Sigmoid colon (tissue), 7 donors: ENCODE data around the gene CCNE1. TPM values are rescaled to one million over a fixed set of nuclear protein-coding genes. Genes with fewer than 3 reads are reported as not detected.

Source experiments
- DNase-seq: peaks from one replicate; pipeline ENCODE4 v3.0.0-alpha.2; 2019
- H3K27ac ChIP-seq, 4 donors: fragments of 200-600 bp; sonication (generic); one replicate each; pipeline ENCODE4 v1.5.1; 2016 to 2019; ENCODE audit warnings: mild to moderate bottlenecking in 1 of 4
- H3K27me3 ChIP-seq, 3 donors: fragments of 200-600 bp; sonication (generic); one replicate each; pipeline ENCODE4 v1.5.1; 2019; ENCODE audit warnings: mild to moderate bottlenecking in 1 of 3
- H3K36me3 ChIP-seq, 4 donors: fragments of 200-600 bp; sonication (generic); one replicate each; pipeline ENCODE4 v1.5.1; 2016 to 2019
- H3K4me1 ChIP-seq, 4 donors: fragments of 200-600 bp; sonication (generic); one replicate each; pipeline ENCODE4 v1.5.1; 2017 to 2019
- H3K4me3 ChIP-seq, 4 donors: fragments of 200-600 bp; sonication (generic); one replicate each; pipeline ENCODE4 v1.5.1; 2017 to 2019; ENCODE audit warnings: mild to moderate bottlenecking in 2 of 4, moderate library complexity in 1 of 4
- H3K9me3 ChIP-seq, 4 donors: fragments of 200-600 bp in 3 of 4; sonication (generic) in 3 of 4; one replicate each; pipeline versions ENCODE4 v1.5.1 to v1.6.1; 2013 to 2019
- EP300 ChIP-seq, 4 donors: sonication (generic); formaldehyde crosslinking; IDR thresholded peaks; one replicate each; pipeline ENCODE4 v1.6.1; 2017; ENCODE audit warnings: antibody characterized with exemption in 4 of 4
- POLR2A ChIP-seq, 2 donors: fragments of 450-650 bp; IDR thresholded peaks; one replicate each; pipeline ENCODE4 v1.6.1; 2016; ENCODE audit warnings: antibody characterized with exemption in 2 of 2, mild to moderate bottlenecking in 2 of 2, moderate library complexity in 2 of 2
- POLR2AphosphoS5 ChIP-seq, 4 donors: sonication (generic); formaldehyde crosslinking; IDR thresholded peaks; one replicate each; pipeline ENCODE4 v1.6.1; 2017; ENCODE audit warnings: antibody characterized with exemption in 4 of 4
- WGBS, 2 donors: extraction: QIAGEN DNeasy Blood & Tissue Kit; methylation state at CpG; one replicate each; pipeline ENCODE4 v1.1.7; 2013; 5-methylcytosine and 5-hydroxymethylcytosine counted together
- intact Hi-C: fragments of 100-400 bp; cut with DNase I; formaldehyde crosslinking; loops from one replicate; pipeline ENCODE4 v1.15.1; 2023
- polyA plus RNA-seq, 3 donors: library from polyadenylated mRNA; stranded (reverse); fragments of 200-250 nt; gene quantifications; one replicate each; pipeline ENCODE4 v1.2.3, GENCODE V29; 2013
- total RNA-seq, 4 donors: library from RNA; depleted of rRNA; stranded (reverse); fragments of >200 nt; gene quantifications; one replicate each; pipeline ENCODE4 v1.1.0, GENCODE V29; 2016
- TF ChIP-seq, protein P1 (sequence below), 4 experiments: fragments of 450-650 bp in 3 of 4; fragments of 200-600 bp in 1 of 4; IDR thresholded peaks; one replicate each; pipeline ENCODE4 v1.5.1; 2016 to 2019; ENCODE audit warnings: antibody characterized with exemption in 4 of 4, mild to moderate bottlenecking in 3 of 4, moderate library complexity in 2 of 4
- donor health status: healthy with polysubstance abuse.
- donor health status: Bipolar disorder and iron deficiency.
- donor health status: healthy.

The CCNE1 gene
- total and polyA plus RNA-seq, 7 donors = 2.3 to 13.8 (median 4.4) TPM

GRCh38 chr19:29813642-29814041 lies 1.9 kb downstream of the CCNE1 start:
- Histone ChIP-seq H3K4me3 (no peak overlapping the region), H3K27me3 (no peaks in the 10 kb centered on the region), H3K4me1 (peaks cover 0 to 15% (median 10%) of the 10 kb centered on the region in 4 donors), H3K27ac (no peak overlapping the region), H3K9me3 (no peaks in the 10 kb centered on the region), H3K36me3 (no peaks in the 10 kb centered on the region)
- intact Hi-C loops = loop anchor here (10.0 kb wide), 1 partner anchor 209 kb away; the partner anchor contains the start of gene POP4
- TF ChIP-seq POLR2A (IDR thresholded peaks at IDR 0.05) (no peak), POLR2AphosphoS5 (IDR thresholded peaks at IDR 0.05) (no peak), EP300 (IDR thresholded peaks at IDR 0.05) (no peak)
- TF ChIP-seq, protein P1, sequence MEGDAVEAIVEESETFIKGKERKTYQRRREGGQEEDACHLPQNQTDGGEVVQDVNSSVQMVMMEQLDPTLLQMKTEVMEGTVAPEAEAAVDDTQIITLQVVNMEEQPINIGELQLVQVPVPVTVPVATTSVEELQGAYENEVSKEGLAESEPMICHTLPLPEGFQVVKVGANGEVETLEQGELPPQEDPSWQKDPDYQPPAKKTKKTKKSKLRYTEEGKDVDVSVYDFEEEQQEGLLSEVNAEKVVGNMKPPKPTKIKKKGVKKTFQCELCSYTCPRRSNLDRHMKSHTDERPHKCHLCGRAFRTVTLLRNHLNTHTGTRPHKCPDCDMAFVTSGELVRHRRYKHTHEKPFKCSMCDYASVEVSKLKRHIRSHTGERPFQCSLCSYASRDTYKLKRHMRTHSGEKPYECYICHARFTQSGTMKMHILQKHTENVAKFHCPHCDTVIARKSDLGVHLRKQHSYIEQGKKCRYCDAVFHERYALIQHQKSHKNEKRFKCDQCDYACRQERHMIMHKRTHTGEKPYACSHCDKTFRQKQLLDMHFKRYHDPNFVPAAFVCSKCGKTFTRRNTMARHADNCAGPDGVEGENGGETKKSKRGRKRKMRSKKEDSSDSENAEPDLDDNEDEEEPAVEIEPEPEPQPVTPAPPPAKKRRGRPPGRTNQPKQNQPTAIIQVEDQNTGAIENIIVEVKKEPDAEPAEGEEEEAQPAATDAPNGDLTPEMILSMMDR (IDR thresholded peaks at IDR 0.05) = no peak
- WGBS, 2 donors = 98% methylated on average over 6 of the region's 6 CpGs
- DNase-seq = no peak

- Histone ChIP-seq H3K36me3 (no peaks in the 10 kb centered on the region), H3K4me3 (no peak overlapping the region), H3K9me3 (no peaks in the 10 kb centered on the region), H3K4me1 (peaks cover 0 to 15% (median 10%) of the 10 kb centered on the region in 4 donors), H3K27me3 (no peaks in the 10 kb centered on the region), H3K27ac (no peak overlapping the region)
- TF ChIP-seq POLR2A (IDR thresholded peaks at IDR 0.05) (no peak), EP300 (IDR thresholded peaks at IDR 0.05) (no peak), POLR2AphosphoS5 (IDR thresholded peaks at IDR 0.05) (no peak)
- TF ChIP-seq, protein P1 (IDR thresholded peaks at IDR 0.05) = no peak
- intact Hi-C loops = loop anchor here (10.0 kb wide), 1 partner anchor 210 kb away; the partner anchor contains the start of gene POP4
- WGBS, 2 donors = 59 to 89% methylated on average over 7 of the region's 7 CpGs
- no peak for DNase-seq
Measured at GRCh38 chr19:29815231-29815630, 3.4 kb downstream of the CCNE1 start.

GRCh38 chr19:29817316-29817715 lies 5.5 kb downstream of the CCNE1 start:
- intact Hi-C loops = loop anchor here (10.0 kb wide), 1 partner anchor 213 kb away; the partner anchor contains the start of gene POP4
- H3K4me1 ChIP-seq = peaks cover 0 to 7% (median 7%) of the 10 kb centered on the region in 4 donors
- TF ChIP-seq EP300 (IDR thresholded peaks at IDR 0.05) (no peak), POLR2AphosphoS5 (IDR thresholded peaks at IDR 0.05) (no peak), POLR2A (IDR thresholded peaks at IDR 0.05) (no peak)
- TF ChIP-seq, protein P1 (IDR thresholded peaks at IDR 0.05) = no peak
- H3K27me3 ChIP-seq = no peaks in the 10 kb centered on the region
- H3K27ac ChIP-seq = no peak overlapping the region
- DNase-seq = no peak
- peaks cover 0 to 7% (median 0%) of the 10 kb centered on the region in 4 donors for H3K36me3 ChIP-seq
- H3K9me3 ChIP-seq = no peaks in the 10 kb centered on the region
- no peak overlapping the region for H3K4me3 ChIP-seq
- 94 to 95% methylated on average over 4 of the region's 4 CpGs for WGBS, 2 donors

GRCh38 chr19:29819300-29819699 lies 7.5 kb downstream of the CCNE1 start:
- intact Hi-C loops = loop anchor here (10.0 kb wide), 1 partner anchor 214 kb away; the partner anchor contains the start of gene POP4
- H3K36me3 ChIP-seq = peaks cover 0 to 25% (median 0%) of the 10 kb centered on the region in 4 donors
- no peak for DNase-seq
- H3K27ac ChIP-seq = no peak overlapping the region
- no peaks in the 10 kb centered on the region for H3K27me3 ChIP-seq
- no peaks in the 10 kb centered on the region for H3K4me1 ChIP-seq
- no peak overlapping the region for H3K4me3 ChIP-seq
- 98 to 100% methylated on average over 4 of the region's 4 CpGs for WGBS, 2 donors
- TF ChIP-seq POLR2A (IDR thresholded peaks at IDR 0.05) (no peak), POLR2AphosphoS5 (IDR thresholded peaks at IDR 0.05) (no peak), EP300 (IDR thresholded peaks at IDR 0.05) (no peak)
- TF ChIP-seq, protein P1 (IDR thresholded peaks at IDR 0.05) = no peak
- no peaks in the 10 kb centered on the region for H3K9me3 ChIP-seq

GRCh38 chr19:29819986-29820385 lies 8.2 kb downstream of the CCNE1 start:
- H3K4me1 ChIP-seq = no peaks in the 10 kb centered on the region
- H3K27ac ChIP-seq = no peak overlapping the region
- no peaks in the 10 kb centered on the region for H3K27me3 ChIP-seq
- H3K4me3 ChIP-seq = no peak overlapping the region
- TF ChIP-seq POLR2A (IDR thresholded peaks at IDR 0.05) = no peak
- no peak for TF ChIP-seq POLR2AphosphoS5 (IDR thresholded peaks at IDR 0.05)
- no peak for DNase-seq
- WGBS, 2 donors = 94 to 96% methylated on average over 6 of the region's 6 CpGs
- intact Hi-C loops = loop anchor here (10.0 kb wide), 1 partner anchor 215 kb away; the partner anchor contains the start of gene POP4
- H3K36me3 ChIP-seq = peaks cover 0 to 25% (median 0%) of the 10 kb centered on the region in 4 donors
- H3K9me3 ChIP-seq = no peaks in the 10 kb centered on the region
